NCI-H446 (cell line): ENCODE measurements around the gene PGM5.

Source experiments
- DNase-seq, 2 experiments: peaks; one replicate each; lab custom pipeline; 2025; lab: John Stamatoyannopoulos, UW

The PGM5 gene

DNA sequence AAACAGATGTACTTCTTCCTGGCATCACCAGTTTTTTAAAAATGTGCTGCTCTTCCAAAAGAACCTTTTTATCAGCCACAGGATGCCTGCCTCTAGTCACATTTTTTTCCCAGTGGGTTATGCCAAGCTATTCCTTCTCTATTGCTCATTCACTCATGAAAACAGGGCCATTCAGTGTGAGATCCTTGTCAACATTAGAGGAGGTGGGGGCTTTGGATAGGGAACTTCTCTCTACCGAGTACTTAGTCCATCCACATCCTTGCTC, 181.1 kb downstream of the PGM5 start:
- no peak for DNase-seq

DNA sequence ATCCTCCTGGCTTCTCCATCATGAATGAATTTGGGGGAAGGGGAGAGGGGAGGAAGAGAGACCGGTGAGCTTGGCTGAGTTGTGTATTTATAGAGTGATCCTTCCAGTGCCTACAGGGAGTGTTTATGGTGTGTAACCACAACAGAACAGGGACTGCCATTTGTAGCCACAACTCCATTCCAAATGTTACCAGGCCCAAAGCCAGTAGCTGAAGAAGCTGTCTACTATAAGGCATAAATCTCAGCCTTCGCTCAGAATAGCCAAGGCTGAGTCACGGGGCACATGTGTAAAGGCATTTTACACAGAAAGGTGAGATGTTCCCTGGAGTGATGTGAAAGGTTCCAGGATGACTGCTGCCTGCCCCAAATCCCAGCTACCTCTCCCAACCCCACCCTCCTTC, 181.8 kb downstream of the PGM5 start:
- DNase-seq: no peak

DNA sequence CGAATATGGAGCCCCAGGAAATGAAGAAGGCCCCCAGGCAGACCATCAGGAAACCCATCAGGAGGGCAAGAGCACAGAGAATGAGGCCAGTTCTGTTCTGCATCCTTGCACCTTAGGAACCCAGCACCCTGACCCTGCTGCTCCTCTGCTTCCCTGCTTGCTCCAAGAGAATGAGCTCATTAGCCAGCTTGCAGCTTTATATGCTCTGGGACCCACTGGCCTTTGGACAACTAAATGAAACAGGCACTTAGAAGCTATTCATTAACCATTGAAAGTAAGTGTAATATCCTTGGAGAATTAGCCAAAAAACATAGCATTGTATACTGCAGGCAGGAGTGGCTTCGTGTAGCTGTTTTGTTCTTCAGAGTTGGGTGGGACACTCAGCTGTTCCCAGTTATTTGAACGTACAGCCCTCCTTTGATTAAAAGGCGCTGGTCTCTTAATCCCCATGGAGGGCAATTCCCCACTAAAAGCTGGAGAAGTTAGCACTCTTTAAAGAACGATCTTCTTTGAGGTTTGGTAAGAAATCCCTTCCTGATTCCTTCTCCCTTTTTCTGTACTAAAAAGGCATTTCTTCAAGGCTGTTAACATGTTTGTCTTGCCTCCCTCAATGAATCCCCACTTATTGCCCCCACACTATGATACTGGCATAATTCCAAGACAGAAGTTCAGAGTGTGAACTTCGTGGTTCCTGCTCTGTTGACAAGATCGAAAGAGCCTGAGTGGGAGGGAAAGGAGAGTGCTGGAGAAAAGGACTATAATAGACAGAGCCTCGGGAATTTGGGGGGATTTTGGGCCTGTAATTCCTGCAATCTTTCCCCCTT, 184.5 kb downstream of the PGM5 start, which contains the start of gene TMEM252:
Gene TMEM252, minus strand, starts transcription at position 172 of the 824 bp plus-strand sequence. Its CDS starts 69 bp downstream, at position 103.
- DNase-seq: no peak

DNA sequence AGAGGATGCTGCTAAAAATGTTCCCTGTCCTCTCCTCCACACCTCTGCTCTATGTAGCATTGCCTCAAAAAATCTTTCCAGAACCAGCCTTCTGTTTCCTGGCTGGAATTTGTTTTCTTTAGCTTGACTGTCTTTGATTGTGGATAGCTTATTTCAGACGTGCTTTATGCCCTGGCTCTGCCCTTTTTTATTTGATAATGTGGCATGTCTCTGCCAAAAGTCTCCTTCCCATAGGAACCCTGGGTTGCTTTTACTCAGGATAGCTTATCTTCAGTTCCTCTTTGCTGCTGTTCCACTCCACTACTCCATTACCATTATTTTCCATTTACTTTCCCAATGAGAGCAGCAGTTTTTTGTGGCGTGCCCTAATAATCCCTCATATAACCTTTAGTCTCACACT, 185.2 kb downstream of the PGM5 start:
- DNase-seq: no peak

DNA sequence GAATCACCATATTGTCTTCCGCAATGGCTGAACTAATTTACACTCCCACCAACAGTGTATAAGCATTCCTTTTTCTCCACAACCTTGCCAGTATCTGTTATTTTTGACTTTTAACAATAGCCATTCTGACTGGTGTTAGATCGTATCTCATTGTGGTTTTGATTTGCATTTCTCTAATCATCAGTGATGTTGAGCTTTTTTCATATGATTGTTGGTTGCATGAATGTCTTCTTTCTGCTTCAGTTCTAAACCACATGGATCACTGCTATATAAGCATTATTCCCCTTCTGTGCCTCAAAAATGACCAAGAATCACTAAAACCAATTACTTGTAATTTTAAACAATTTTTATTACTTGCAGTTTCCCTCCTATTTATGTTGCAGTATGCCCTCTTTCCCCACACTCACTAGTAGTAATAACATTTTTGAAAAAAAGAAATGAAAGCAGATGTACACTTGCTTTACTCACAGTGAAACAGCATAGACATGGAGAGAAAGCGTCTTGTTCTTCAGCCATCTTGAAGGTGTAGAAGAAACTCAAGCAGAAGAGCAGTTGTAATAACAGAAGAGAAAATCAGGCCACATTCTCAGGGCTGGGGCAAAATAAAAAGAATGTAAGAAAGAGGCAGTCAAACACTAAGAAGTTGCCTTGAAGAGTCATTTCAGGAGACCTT, 188.8 kb downstream of the PGM5 start:
- no peak for DNase-seq

DNA sequence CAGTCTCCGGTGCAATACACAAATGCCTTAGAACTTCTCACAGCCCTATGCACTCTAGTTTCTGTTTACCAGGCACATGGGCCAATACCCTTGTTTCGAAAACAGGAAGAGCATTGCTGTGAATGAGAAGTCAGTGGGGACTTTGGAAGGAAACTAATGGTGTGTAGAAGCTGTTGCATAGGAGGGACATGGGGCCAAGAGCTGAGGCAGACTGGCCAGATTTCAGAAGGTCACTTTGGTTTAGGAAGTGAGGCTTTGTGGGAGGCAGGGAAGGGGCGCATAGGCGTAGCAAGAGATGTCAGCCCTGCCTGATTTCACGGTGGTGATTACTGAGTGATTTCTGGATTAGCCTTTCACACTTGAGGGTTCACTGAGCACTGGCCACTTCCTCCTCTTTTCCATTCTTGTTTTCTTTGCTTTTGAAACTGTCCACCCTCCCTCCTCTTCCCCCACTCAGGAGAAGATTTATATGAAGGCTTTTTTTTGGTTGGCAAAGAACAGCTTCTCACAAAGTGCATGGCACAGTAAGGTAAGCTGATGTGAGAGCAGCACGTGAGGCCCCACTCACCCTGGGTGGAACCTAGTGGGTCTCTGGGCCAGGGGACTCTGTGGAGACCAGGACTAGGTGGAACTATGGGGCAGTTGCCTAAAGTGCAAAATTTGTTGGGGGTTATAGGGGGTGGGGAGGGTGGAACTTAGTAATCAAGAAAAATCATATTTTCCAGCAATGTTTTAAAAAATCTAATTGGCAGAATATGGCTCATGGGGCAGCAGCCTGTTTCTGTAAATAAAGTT, 190.4 kb downstream of the PGM5 start:
- DNase-seq: no peak

DNA sequence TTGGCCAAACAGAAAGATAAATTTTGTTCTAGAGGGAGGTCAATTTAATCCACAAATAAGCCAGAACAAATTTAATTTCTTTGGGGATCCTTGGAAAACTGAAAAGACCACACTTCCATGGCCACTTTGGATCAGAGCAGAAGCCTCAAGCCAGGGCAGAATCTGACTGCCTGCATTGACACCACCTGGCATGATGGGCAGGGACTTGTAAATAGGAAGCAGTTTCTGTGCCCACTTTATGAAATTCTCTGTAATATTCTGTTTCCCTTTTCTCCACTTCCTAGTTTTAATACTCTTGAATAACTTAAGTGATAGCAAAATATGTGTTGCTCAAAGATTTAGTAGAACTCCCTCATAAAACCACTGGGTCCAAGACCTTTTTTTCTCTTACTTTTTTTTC, 191.0 kb downstream of the PGM5 start:
- DNase-seq: no peak

DNA sequence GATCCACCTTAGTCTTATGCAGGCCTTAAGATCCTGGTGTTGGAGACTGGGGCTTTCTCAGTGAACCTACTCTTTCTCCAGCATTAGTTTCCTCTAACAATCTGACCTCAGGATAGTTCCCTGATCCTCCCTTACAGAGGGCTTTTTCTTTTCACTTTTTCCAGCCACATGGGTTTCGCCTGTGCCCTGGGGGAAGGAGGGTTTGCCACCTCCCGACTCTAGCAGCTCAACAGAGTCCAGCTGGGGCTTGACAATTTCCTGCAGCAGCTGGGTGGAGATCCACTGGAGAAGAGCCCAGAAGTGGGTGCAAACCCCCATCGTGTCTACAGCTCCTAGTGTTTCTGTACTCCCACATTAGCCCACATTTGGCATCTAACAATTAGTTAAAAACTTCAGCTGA, 191.8 kb downstream of the PGM5 start:
- DNase-seq: no peak

DNA sequence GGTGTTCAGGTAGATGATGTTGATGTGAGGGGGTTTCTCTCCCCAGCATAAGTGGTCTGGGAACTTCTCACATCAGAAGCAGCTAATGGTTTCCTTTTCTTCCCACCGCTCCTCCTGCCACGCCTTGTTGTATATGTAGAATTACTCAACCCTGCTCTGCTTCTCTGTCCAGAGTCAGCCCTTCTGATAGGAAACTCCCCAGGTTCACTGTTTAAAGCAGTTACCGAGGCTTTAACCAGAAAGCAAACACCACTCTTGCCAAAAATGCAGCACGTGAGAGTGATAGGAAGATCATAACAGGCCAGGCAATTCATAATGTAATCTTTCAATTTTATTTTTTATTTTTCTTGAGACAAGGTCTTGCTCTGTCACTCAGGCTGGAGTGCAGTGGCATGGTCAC, 194.8 kb downstream of the PGM5 start:
- DNase-seq: no peak

DNA sequence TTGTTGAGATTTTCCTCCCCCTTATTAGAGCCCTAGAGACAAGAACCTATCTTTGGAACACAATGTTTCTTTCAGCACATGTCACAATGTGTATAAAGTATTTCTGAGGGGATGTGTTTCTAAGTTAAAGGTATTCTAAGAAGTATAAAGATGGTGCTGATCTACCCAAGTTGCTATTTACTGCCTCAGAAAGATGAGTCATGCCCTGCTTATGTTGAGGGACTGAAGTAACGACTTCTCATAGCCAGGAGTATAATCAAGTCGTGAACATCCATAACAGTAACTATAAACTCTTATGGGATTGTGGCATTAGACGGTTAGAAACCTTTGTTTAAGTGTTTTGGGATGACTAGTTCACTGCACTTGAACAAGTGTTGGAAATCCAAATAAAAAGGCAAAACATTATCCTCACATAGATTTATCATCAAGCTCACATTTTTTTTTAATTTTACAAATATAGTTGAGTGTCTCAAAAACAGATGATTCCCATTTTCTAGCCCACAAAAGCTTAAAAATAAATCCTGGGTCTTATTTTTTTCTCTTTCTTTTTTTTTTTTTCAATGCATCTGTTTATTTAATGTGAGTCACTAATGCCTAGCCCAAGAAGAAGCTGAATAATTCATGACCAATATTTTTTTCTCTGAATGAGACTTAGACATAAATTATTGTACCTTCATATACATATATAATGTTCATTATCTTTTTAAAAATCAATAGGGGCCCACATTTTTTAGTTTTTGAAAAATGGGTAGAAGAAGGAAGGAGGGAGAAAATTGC, 196.5 kb downstream of the PGM5 start:
- DNase-seq: peak in 1 of 2 experiments; percentile 13

DNA sequence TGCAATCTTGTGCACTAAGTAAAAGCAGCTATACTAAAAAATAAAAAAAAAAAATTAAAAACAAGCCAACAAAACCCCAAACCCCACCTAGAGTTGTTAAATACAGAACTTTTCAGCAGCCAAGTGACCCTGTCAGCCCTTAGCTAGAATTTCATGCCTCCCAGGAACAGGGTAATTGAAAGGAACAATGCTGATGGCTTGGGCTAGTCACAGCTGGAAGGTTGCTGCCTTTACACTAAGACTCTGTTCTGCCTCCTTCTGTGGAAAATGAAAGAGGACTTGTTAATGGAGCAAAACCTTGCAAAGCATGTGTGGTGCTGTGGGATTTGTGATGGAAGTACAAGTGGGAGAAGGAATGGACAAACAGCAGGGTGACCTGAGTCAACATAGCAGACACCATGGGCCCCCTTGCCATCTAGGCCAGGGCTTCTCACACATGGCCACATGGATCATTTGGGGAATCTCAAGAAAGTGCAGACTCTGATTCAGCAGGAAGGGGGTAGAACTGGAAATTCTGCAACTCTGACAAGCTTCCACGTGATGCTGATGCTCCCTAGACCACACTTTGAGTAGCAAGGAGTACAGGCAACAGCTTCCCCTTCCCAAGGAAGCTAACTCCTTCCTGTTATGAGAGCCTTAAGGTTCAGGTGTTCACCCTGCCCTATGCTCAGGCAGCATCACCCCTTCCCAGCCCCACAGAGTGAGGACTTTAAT, 199.2 kb downstream of the PGM5 start:
- no peak for DNase-seq

DNA sequence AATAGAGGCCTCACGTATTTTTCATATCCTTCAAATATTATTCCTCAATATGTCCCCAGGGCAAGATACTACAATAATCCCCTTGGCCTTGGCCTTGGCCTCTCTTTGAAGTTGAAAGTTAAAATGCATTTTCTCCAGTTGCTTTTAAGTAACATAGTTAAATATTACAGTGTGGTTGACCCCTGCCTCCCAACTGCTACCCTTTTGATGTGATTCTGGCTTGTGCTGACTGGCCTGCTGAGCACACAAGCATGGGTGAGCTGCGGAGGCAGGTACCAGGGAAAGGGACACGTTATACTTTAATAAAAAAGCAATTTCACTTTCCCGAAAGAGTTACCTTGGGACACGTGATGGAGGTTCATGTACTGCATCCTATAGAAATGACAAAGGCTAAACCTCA, 202.1 kb downstream of the PGM5 start:
- DNase-seq: no peak

DNA sequence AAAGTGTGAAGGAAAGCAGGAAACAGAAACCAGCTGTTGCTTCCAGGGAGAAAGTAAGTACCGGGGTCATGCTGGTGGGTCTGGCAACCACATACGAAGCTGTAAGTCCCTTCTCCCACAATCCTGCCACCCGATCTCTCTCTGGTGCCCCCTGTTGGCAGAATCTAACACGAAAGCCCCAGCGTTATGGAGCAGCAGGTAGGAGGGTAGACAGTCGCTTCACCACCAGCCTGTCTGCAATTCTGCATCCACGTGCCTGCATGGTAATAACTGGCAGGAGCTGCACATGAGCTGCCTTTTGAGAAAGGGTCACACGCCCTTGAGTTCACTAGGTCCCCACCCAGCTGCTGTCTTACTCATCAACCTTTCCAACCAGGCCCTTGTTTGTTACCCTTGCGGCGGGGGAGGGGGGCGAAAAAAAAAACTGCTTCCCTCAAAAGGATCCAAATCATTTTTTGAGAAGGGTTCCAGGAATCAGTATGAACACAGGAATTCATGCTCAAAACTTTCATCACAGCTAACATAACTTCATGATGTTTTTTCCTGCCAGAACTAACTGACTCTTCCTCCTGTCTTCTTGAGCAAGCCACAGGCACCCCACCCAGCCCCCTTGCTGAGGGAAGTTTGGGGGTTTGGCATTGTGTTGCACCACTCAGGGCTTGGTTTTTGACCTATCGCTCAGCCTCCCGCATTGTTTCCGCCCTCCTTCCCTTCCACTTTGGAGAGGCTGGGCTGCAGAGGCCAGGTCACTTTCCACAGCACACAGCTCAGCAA, 203.8 kb downstream of the PGM5 start:
- peak in 1 of 2 experiments; percentile 12 for DNase-seq

DNA sequence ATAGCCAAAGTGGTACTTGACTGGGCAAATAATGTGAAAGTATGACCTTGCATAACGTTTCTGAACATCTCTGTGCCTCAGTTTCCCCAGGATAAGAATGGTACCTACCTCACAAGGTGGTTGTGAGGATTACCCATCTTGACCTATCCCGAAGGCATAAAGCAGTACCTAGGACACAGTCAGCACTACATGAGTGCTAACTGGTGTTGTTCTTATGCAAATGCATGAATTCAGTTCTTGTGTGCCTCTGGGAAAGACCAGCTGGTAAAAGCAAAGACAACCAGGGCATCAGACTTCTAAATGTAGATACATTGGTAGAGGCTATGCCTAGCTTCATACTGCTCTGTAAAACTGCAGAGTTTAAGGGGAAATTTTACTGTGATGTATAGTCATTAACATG, 206.1 kb downstream of the PGM5 start:
- DNase-seq: no peak

DNA sequence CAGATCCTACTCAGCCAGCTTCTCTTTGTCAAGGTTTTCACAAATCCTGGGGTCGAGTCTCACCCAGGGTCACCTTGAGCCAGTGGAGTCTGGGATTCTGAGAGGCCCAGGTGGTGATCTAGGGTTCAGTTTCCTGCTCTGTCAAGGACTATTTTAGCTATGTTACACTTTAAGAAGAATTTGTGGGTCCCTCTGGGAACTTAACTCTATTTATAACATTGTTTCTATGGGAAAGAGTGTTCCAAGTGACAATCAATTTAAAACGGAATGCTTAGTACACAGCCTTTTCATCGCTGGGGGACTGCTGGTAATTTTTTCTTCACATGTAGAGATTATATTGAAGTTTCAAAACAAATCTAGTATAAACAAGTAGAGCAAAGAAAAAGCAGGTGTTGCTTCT, 211.2 kb downstream of the PGM5 start:
- no peak for DNase-seq

DNA sequence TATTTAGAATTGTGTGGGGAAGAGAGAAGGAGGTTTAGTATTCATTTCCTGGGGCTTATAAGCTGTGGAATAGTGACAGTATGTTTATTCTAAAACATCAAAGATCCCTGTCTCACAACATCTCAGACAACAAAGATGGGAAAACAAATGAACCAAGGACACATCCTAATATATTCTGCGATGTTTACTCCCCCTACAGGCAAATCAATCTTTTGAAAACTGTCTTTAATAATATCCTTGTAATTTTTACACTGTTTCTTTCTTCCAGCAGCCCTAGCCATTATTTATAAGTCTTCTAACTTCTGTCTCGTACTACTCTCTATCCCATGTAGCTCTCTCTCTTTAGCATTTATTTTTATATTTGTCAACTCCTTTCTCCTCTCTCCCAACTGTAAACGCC, 217.7 kb downstream of the PGM5 start:
- no peak for DNase-seq

DNA sequence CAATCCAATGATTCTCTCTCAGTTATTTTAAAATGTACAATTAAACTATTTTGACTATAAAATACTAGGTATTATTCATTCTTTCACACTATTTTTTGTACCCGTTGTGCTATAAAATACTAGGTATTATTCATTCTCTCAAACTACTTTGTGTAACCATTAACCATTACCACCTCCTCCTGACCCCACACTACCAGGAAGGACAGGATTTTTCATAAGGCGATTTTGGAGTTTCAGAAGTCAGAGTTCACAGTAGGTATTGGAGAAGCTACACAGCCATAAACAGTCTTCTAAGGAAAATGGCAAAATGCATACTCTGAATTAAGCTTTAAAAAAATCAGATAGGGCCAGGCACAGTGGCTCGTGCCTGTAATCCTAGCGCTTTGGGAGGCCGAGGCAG, 219.4 kb downstream of the PGM5 start:
- no peak for DNase-seq

DNA sequence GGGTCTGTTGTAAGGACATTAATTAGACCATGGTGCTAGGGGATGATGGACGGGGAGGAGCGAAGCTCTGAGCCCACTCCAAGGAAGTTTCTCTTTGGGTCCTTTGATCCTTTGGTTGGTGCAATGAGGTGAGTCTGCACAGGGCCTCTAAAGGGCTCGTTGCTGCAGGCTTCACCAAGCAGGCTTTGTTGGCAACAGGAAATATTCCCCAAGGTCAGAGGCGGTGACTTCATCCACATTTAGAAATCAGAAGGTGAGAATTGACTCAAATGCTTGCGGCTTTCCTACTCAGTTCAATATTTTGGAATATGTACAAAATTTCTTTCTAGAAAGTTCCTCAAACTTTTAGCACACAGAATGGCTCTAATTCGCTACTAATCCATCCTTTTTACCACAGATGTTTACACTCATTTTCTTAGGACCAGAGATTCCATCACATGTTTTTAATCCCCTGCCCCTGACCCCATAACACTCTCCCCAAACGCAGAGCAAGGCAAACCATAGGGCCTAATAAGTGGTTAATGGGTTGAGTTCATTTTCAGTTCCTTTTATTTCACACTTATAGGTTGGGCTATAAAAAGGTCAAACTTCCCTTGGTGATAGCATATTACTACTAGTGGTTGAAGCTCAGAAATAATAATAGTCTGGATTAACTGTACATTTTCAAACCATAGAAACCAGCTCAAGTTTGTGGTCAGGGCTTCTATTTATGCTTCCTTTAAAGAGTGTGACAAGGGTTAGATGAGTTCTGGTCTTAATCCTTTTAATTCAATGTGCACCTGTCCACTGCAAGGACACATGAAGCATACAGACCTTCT, 221.6 kb downstream of the PGM5 start:
- DNase-seq: no peak
